Activated naive CD8-positive, alpha-beta T cell treated with anti-CD3 and anti-CD28 coated beads, Interleukin-2, amount 10 ng/mL, durations not matched to agents 7 days and 5 days (primary cell): Measurements from ENCODE around the gene ECPAS. TPM values are rescaled to one million over a fixed set of nuclear protein-coding genes. Genes with fewer than 3 reads are reported as not detected.
"Not testable (repeated sequence)": the region's sequence is repeated elsewhere in the genome, so short reads cannot be mapped to it uniquely, and the experiment has no call there.

Experiments
- ATAC-seq: fragments of 150-1000 bp; cut with Tn5 transposase; one replicate; pipeline ENCODE4 v1.10.0; 2021; ENCODE audit warnings: low read depth, moderate library complexity
- POLR2A ChIA-PET: fragments of 350-600 bp; sonication (Branson Sonifier 250); formaldehyde crosslinking; loops from one replicate; lab custom pipeline; 2021; ENCODE audit warnings: antibody characterized with exemption; lab: Charles Lee
- DNase-seq: peaks from one replicate; pipeline ENCODE4 v3.0.0; 2021
- H3K27ac Mint-ChIP-seq: one replicate; pipeline ENCODE4 v1.8.0; 2022; ENCODE audit warnings: mild to moderate bottlenecking, mixed read lengths
- H3K27me3 Mint-ChIP-seq: one replicate; pipeline ENCODE4 v1.8.0; 2022; ENCODE audit warnings: mild to moderate bottlenecking, moderate library complexity, mixed read lengths
- H3K36me3 Mint-ChIP-seq: one replicate; pipeline ENCODE4 v1.8.0; 2021; ENCODE audit warnings: mild to moderate bottlenecking, mixed read lengths
- H3K4me1 Mint-ChIP-seq: one replicate; pipeline ENCODE4 v1.8.0; 2021; ENCODE audit warnings: mixed read lengths
- H3K4me3 Mint-ChIP-seq: one replicate; pipeline ENCODE4 v1.8.0; 2022; ENCODE audit warnings: mild to moderate bottlenecking, moderate library complexity, mixed read lengths
- H3K9me3 Mint-ChIP-seq: one replicate; pipeline ENCODE4 v1.8.0; 2021; ENCODE audit warnings: mixed read lengths
- total RNA-seq, 2 experiments: library from RNA; stranded (reverse); gene quantifications; one replicate each; pipeline ENCODE4 v1.2.3, GENCODE V29; 2021

Gene ECPAS
- total RNA-seq, 2 experiments from 2014 or later = 67.7 to 71.1 TPM

- ATAC-seq (no peak), DNase-seq (no peak)
- Mint-ChIP-seq H3K36me3 (no peaks in the 10 kb centered on the region), H3K27me3 (peaks cover 8% of the 10 kb centered on the region), H3K9me3 (peaks cover 2% of the 10 kb centered on the region), H3K4me3 (no peak overlapping the region), H3K4me1 (no peaks in the 10 kb centered on the region), H3K27ac (no peak overlapping the region)
- POLR2A ChIA-PET = no interaction called here
These were observed 135.3 kb downstream of the ECPAS start for GRCh38 chr9:111348821-111349271.

GRCh38 chr9:111334318-111334863, 149.8 kb downstream of the ECPAS start:
- DNase-seq, H3K4me1 Mint-ChIP-seq, H3K9me3 Mint-ChIP-seq, H3K27me3 Mint-ChIP-seq, POLR2A ChIA-PET, H3K27ac Mint-ChIP-seq, H3K4me3 Mint-ChIP-seq, ATAC-seq, H3K36me3 Mint-ChIP-seq: not testable (repeated sequence)

GRCh38 chr9:111330124-111330523, 154.1 kb downstream of the ECPAS start, which contains the start of gene OR2K2:
Gene OR2K2, minus strand, starts transcription at chr9:111330224. Its CDS starts 1,791 bp downstream, at chr9:111328433.
- ATAC-seq (no peak), DNase-seq (no peak)
- H3K4me1 Mint-ChIP-seq = no peaks in the 10 kb centered on the region
- no peak within 1 kb of the TSS for H3K4me3 Mint-ChIP-seq
- H3K9me3 Mint-ChIP-seq = no peaks in the 10 kb centered on the region
- POLR2A ChIA-PET = no interaction called here
- no peak within 1 kb of the TSS for H3K27ac Mint-ChIP-seq
- H3K27me3 Mint-ChIP-seq = peaks cover 5% of the 10 kb centered on the region
- H3K36me3 Mint-ChIP-seq = peaks cover 1% of the 10 kb centered on the region

GRCh38 chr9:111320631-111321030, 163.6 kb downstream of the ECPAS start:
- peaks cover 4% of the 10 kb centered on the region for H3K9me3 Mint-ChIP-seq

GRCh38 chr9:111316796-111317195, 167.4 kb downstream of the ECPAS start:
- peaks cover 5% of the 10 kb centered on the region for H3K27me3 Mint-ChIP-seq
- H3K4me3 Mint-ChIP-seq = no peak overlapping the region
- ATAC-seq = no peak
- no peak for DNase-seq
- no peaks in the 10 kb centered on the region for H3K36me3 Mint-ChIP-seq
- no peak overlapping the region for H3K27ac Mint-ChIP-seq
- no peaks in the 10 kb centered on the region for H3K4me1 Mint-ChIP-seq
- H3K9me3 Mint-ChIP-seq = peaks cover under 1% of the 10 kb centered on the region
- POLR2A ChIA-PET = no interaction called here

More at GRCh38 chr9:111320631-111321030, 163.6 kb downstream of the ECPAS start:
- Mint-ChIP-seq H3K36me3 (no peaks in the 10 kb centered on the region), H3K27ac (no peak overlapping the region), H3K27me3 (no peaks in the 10 kb centered on the region), H3K4me1 (no peaks in the 10 kb centered on the region), H3K4me3 (no peak overlapping the region)
- no peak for DNase-seq
- no peak for ATAC-seq
- POLR2A ChIA-PET = no interaction called here

Other genes starting within 250 kb of the ECPAS start
- not detected for gene OR2K2, start 154.2 kb downstream of the ECPAS start, total RNA-seq
- gene ZNF483, start 40.8 kb upstream of the ECPAS start, total RNA-seq = 1 to 10 TPM; 7.0 to 7.8 TPM
- gene PTGR1, start 115.3 kb upstream of the ECPAS start, total RNA-seq = 1 to 10 TPM in 1 of 2 experiments, under 1 TPM in 1; 0.94 to 1.2 TPM
- 1 to 10 TPM; 3.6 to 4.3 TPM for gene DNAJC25, start 147.0 kb upstream of the ECPAS start, total RNA-seq
- gene GNG10, start 177.2 kb upstream of the ECPAS start, total RNA-seq = 10 to 100 TPM; 17.8 to 18.5 TPM